ENCODE data around the gene WDR45. TPM values are rescaled to one million over a fixed set of nuclear protein-coding genes. Genes with fewer than 3 reads are reported as not detected.
A peak's percentile ranks its signal among the peaks of the same experiment; 100 is the strongest.
"Not testable (repeated sequence)": the region's sequence is repeated elsewhere in the genome, so short reads cannot be mapped to it uniquely, and the experiment has no call there.

The WDR45 gene
- total RNA-seq = 10 to 100 TPM; 51.1 to 58.7 TPM

GRCh38 chrX:49079489-49080428 is at the start of gene WDR45:
Gene WDR45, minus strand, starts transcription at chrX:49079887. Its CDS starts 1,792 bp downstream, at chrX:49078095.
- Mint-ChIP-seq H3K27me3 (no peaks in the 10 kb centered on the region), H3K27ac (peak within 1 kb of the TSS; percentile 94), H3K36me3 (ENCODE audit: low read depth) (peaks cover 18% of the 10 kb centered on the region), H3K4me3 (peak within 1 kb of the TSS; percentile 94), H3K9me3 (no peaks in the 10 kb centered on the region), H3K4me1 (peaks cover 20% of the 10 kb centered on the region)
- POLR2A ChIA-PET = interaction anchor here (0.7 to 2.8 kb wide), 19 partner anchors 9 to 675 kb away, joined by 3 to 18 read pairs (median 4); partner anchors contain the start of genes GRIPAP1, PQBP1, TFE3 and TIMM17B
- peak; percentile 81 for DNase-seq
- CTCF ChIA-PET = interaction anchor here (0.6 to 1.5 kb wide), 3 partner anchors 63 to 1142 kb away, joined by 4 to 7 read pairs (median 5); no protein-coding TSS in a partner anchor

GRCh38 chrX:49129427-49129826 is 49.7 kb upstream of the WDR45 start:
- POLR2A ChIA-PET = no interaction called here
- Mint-ChIP-seq H3K4me3 (no peak overlapping the region), H3K27me3 (no peaks in the 10 kb centered on the region), H3K36me3 (ENCODE audit: low read depth) (no peaks in the 10 kb centered on the region), H3K9me3 (no peaks in the 10 kb centered on the region), H3K27ac (no peak overlapping the region), H3K4me1 (no peaks in the 10 kb centered on the region)
- no peak for DNase-seq
- CTCF ChIA-PET = interaction anchor here (1.2 kb wide), 1 partner anchor 26 kb away, joined by 3 read pairs; no protein-coding TSS in a partner anchor

- H3K9me3 Mint-ChIP-seq; DNase-seq; H3K27ac Mint-ChIP-seq; H3K27me3 Mint-ChIP-seq; CTCF ChIA-PET; H3K4me3 Mint-ChIP-seq; POLR2A ChIA-PET; H3K36me3 Mint-ChIP-seq (ENCODE audit: low read depth): not testable (repeated sequence)
- H3K4me1 Mint-ChIP-seq = peaks cover 13% of the 10 kb centered on the region
Measured at GRCh38 chrX:49127742-49128258, 48.1 kb upstream of the WDR45 start.

- Mint-ChIP-seq H3K27ac (no peak overlapping the region), H3K36me3 (ENCODE audit: low read depth) (peaks cover 30% of the 10 kb centered on the region), H3K4me3 (peak overlapping the region; percentile 95), H3K27me3 (no peaks in the 10 kb centered on the region), H3K4me1 (peaks cover 39% of the 10 kb centered on the region), H3K9me3 (no peaks in the 10 kb centered on the region)
- ChIA-PET CTCF (no interaction called here), POLR2A (interaction anchor here (0.8 kb wide), 1 partner anchor 45 kb away, joined by 3 read pairs; no protein-coding TSS in a partner anchor)
- DNase-seq = no peak
Measured at GRCh38 chrX:49122499-49122898, 42.8 kb upstream of the WDR45 start.

- CTCF ChIA-PET = interaction anchor here (1.1 kb wide), 1 partner anchor 36 kb away, joined by 3 read pairs; no protein-coding TSS in a partner anchor
- DNase-seq = no peak
- Mint-ChIP-seq H3K36me3 (ENCODE audit: low read depth) (peaks cover 50% of the 10 kb centered on the region), H3K9me3 (no peaks in the 10 kb centered on the region), H3K27ac (peak overlapping the region; percentile 44), H3K4me3 (peak overlapping the region; percentile 30), H3K4me1 (peaks cover 55% of the 10 kb centered on the region), H3K27me3 (no peaks in the 10 kb centered on the region)
- POLR2A ChIA-PET = interaction anchor here (1.2 kb wide), 1 partner anchor 41 kb away, joined by 4 read pairs; the partner anchor contains the start of gene WDR45
Measured at GRCh38 chrX:49120091-49120490, 40.4 kb upstream of the WDR45 start.

GRCh38 chrX:49117581-49117980 is 37.9 kb upstream of the WDR45 start:
- H3K27me3 Mint-ChIP-seq = no peaks in the 10 kb centered on the region
- peaks cover 41% of the 10 kb centered on the region for H3K4me1 Mint-ChIP-seq
- peak overlapping the region; percentile 94 for H3K27ac Mint-ChIP-seq
- no peak for DNase-seq
- H3K36me3 Mint-ChIP-seq (ENCODE audit: low read depth) = peaks cover 55% of the 10 kb centered on the region
- ChIA-PET CTCF (no interaction called here), POLR2A (interaction anchor here (0.6 kb wide), 1 partner anchor 46 kb away, joined by 3 read pairs; no protein-coding TSS in a partner anchor)
- no peaks in the 10 kb centered on the region for H3K9me3 Mint-ChIP-seq
- peak overlapping the region; percentile 94 for H3K4me3 Mint-ChIP-seq

- ChIA-PET POLR2A (no interaction called here), CTCF (no interaction called here)
- Mint-ChIP-seq H3K9me3 (no peaks in the 10 kb centered on the region), H3K27me3 (no peaks in the 10 kb centered on the region), H3K36me3 (ENCODE audit: low read depth) (peaks cover 59% of the 10 kb centered on the region), H3K4me1 (peaks cover 33% of the 10 kb centered on the region), H3K4me3 (peak overlapping the region; percentile 94), H3K27ac (peak overlapping the region; percentile 94)
- no peak for DNase-seq
Measured at GRCh38 chrX:49116716-49117115, 37.0 kb upstream of the WDR45 start.

GRCh38 chrX:49116076-49116475 is 36.4 kb upstream of the WDR45 start:
- H3K4me1 Mint-ChIP-seq = peaks cover 29% of the 10 kb centered on the region
- peak overlapping the region; percentile 94 for H3K27ac Mint-ChIP-seq
- POLR2A ChIA-PET = no interaction called here
- no peaks in the 10 kb centered on the region for H3K27me3 Mint-ChIP-seq
- no peak for DNase-seq
- peaks cover 56% of the 10 kb centered on the region for H3K36me3 Mint-ChIP-seq (ENCODE audit: low read depth)
- peak overlapping the region; percentile 94 for H3K4me3 Mint-ChIP-seq
- H3K9me3 Mint-ChIP-seq = no peaks in the 10 kb centered on the region
- CTCF ChIA-PET = no interaction called here

- Mint-ChIP-seq H3K4me3 (no peak overlapping the region), H3K36me3 (ENCODE audit: low read depth) (peaks cover 47% of the 10 kb centered on the region), H3K4me1 (peaks cover 11% of the 10 kb centered on the region), H3K27ac (no peak overlapping the region), H3K27me3 (no peaks in the 10 kb centered on the region), H3K9me3 (no peaks in the 10 kb centered on the region)
- ChIA-PET POLR2A (interaction anchor here (2.0 kb wide), 1 partner anchor 10 kb away, joined by 9 read pairs; no protein-coding TSS in a partner anchor), CTCF (no interaction called here)
- DNase-seq = no peak
Measured at GRCh38 chrX:49111791-49112190, 32.1 kb upstream of the WDR45 start.

GRCh38 chrX:49110417-49110816 is 30.7 kb upstream of the WDR45 start:
- ChIA-PET POLR2A (interaction anchor here (0.9 to 2.0 kb wide), 3 partner anchors 9 to 56 kb away, joined by 3 to 9 read pairs (median 4); no protein-coding TSS in a partner anchor), CTCF (no interaction called here)
- no peak overlapping the region for H3K4me3 Mint-ChIP-seq
- no peaks in the 10 kb centered on the region for H3K9me3 Mint-ChIP-seq
- H3K36me3 Mint-ChIP-seq (ENCODE audit: low read depth) = peaks cover 36% of the 10 kb centered on the region
- DNase-seq = no peak
- H3K27ac Mint-ChIP-seq = no peak overlapping the region
- H3K27me3 Mint-ChIP-seq = no peaks in the 10 kb centered on the region
- H3K4me1 Mint-ChIP-seq = peaks cover 2% of the 10 kb centered on the region

GRCh38 chrX:49108641-49109040 is 29.0 kb upstream of the WDR45 start:
- no peaks in the 10 kb centered on the region for H3K4me1 Mint-ChIP-seq
- CTCF ChIA-PET = no interaction called here
- DNase-seq = no peak
- H3K27ac Mint-ChIP-seq = no peak overlapping the region
- peaks cover 33% of the 10 kb centered on the region for H3K36me3 Mint-ChIP-seq (ENCODE audit: low read depth)
- no peaks in the 10 kb centered on the region for H3K9me3 Mint-ChIP-seq
- POLR2A ChIA-PET = no interaction called here
- H3K27me3 Mint-ChIP-seq = no peaks in the 10 kb centered on the region
- no peak overlapping the region for H3K4me3 Mint-ChIP-seq

GRCh38 chrX:49106930-49107329 is 27.2 kb upstream of the WDR45 start:
- CTCF ChIA-PET = no interaction called here

GRCh38 chrX:49106296-49106695 is 26.6 kb upstream of the WDR45 start:
- no peak overlapping the region for H3K27ac Mint-ChIP-seq
- H3K9me3 Mint-ChIP-seq = no peaks in the 10 kb centered on the region
- H3K4me1 Mint-ChIP-seq = peaks cover 7% of the 10 kb centered on the region
- peaks cover 18% of the 10 kb centered on the region for H3K36me3 Mint-ChIP-seq (ENCODE audit: low read depth)
- H3K4me3 Mint-ChIP-seq = no peak overlapping the region
- DNase-seq = no peak
- no peaks in the 10 kb centered on the region for H3K27me3 Mint-ChIP-seq
- ChIA-PET CTCF (no interaction called here), POLR2A (interaction anchor here (1.2 kb wide), 1 partner anchor 60 kb away, joined by 3 read pairs; no protein-coding TSS in a partner anchor)

More at GRCh38 chrX:49106930-49107329, 27.2 kb upstream of the WDR45 start:
- Mint-ChIP-seq H3K9me3 (no peaks in the 10 kb centered on the region), H3K4me3 (no peak overlapping the region), H3K27me3 (no peaks in the 10 kb centered on the region), H3K4me1 (peaks cover 1% of the 10 kb centered on the region), H3K27ac (no peak overlapping the region), H3K36me3 (ENCODE audit: low read depth) (peaks cover 21% of the 10 kb centered on the region)
- DNase-seq = no peak
- POLR2A ChIA-PET = interaction anchor here (1.2 kb wide), 1 partner anchor 60 kb away, joined by 3 read pairs; no protein-coding TSS in a partner anchor
